Measurements from ENCODE around the gene NFIB.

Gene NFIB

GRCh38 chr9:14318361-14318760 is 4.4 kb upstream of the NFIB start:
- DNase-seq = no peak

GRCh38 chr9:14317667-14318320 is 3.9 kb upstream of the NFIB start:
- DNase-seq = no peak

DNA sequence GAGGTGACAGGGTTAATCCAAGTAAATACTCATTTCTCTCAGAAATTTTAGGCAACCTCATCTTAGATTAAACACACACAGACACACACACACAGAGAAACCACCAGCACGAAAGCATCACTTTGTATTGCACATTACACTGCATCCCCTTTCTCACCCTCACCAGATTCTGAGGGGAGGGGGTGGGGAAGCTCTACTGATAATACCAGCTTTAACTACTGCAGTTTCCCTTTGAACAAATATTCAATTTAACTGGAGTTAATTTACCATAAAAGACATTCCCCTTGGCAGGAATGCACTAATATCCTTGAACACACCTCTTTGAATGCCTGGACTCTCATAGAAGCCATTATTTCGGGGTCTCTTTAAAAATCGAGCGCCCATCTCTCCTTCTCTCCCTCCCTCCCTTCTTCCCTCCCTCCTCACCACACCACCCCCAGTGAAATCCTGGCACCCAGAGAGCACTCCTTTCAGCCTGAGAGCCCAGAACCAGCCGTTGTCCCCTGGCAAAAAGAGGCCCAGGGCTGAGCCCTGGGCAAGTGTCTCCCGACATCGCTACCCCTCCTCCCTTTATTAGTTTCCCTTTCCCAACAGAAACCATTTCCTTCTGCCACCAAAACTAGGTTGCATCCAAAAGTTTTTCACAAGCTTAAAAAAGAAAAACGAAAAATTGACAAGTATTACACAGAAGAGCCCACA is 2.8 kb upstream of the NFIB start:
- no peak for DNase-seq

DNA sequence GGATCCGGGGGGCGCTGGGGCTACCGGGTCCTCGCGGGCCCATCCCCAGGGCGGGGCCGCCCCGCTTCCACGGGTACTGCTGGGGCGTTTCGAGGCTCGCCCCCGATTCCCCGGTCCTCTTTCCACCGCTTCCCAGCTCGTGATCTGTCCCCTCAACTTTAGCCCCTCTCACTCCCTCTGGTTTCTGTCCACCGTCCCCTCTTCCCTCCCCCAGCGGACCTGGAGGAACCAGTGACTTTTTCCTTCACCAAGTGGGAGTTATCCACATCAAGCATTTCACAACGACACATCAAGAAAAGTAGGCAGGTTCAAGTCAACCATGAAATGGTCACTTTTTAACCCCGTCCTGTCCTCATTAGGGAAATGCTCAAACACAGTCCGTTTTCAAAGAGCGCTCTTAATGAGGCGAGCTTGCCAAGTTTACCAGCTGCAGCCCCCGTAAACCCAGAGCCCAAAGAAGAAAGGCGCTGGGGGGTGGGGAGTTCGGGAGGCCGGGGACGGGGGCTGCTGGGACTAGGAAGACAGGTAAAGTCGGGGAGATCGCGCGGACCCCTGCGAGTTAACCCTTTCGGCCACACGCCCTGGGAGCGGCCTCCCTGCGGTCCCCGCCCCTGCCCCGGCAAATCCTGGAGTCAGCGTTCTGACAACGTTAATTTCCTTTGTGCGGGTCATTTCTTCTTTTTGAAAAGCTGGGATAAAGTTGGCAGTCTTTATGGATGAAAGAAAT is 2.1 kb upstream of the NFIB start:
- DNase-seq = no peak

GRCh38 chr9:14314929-14315874 is 1.3 kb upstream of the NFIB start:
- DNase-seq = no peak

- DNase-seq = no peak
These were observed 535 bp upstream of the NFIB start for GRCh38 chr9:14314424-14314928.

- DNase-seq = no peak
These were observed 482 bp downstream of the NFIB start for GRCh38 chr9:14313378-14313940.

GRCh38 chr9:14312719-14313377 is 1.1 kb downstream of the NFIB start:
- no peak for DNase-seq

- DNase-seq = no peak
These were observed 1.8 kb downstream of the NFIB start for GRCh38 chr9:14311956-14312685.

DNA sequence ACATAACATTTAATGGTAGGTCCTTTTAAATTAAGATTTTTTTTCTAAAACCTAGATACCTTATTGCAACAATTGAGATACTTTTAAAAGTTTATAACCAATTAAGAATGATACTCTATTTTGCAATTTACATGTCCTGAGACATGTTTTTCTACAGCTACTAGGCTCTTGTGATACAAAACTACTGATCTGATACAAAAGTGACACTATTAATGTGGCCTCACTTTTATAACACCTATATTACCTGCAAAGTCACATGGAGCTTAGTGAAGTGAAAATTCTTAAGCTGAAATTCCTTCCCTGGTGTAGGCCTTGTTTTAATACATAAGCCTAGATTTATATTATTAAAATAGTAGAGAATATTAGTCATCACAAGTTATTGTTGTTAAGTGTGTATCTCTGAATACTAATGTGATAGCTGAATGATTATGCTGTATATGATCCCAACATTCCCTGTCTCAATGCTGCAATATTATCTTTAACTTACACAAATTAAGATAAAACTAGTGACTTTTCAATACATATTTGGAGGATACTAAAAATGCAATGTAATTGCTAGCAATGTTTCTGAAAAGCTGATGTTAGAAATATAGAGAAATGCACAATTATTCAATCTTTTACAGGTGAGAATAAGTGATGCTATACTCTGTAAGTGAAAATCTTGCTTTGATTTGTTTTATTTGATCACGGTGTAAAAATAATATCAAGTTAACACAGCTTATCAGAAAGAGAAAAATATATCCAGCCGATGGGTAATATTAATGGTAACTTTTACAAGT is 2.6 kb downstream of the NFIB start:
- DNase-seq = no peak

- no peak for DNase-seq
These were observed 3.6 kb downstream of the NFIB start for GRCh38 chr9:14310311-14310710.

- DNase-seq = no peak
These were observed 4.5 kb downstream of the NFIB start for GRCh38 chr9:14309403-14309802.

DNA sequence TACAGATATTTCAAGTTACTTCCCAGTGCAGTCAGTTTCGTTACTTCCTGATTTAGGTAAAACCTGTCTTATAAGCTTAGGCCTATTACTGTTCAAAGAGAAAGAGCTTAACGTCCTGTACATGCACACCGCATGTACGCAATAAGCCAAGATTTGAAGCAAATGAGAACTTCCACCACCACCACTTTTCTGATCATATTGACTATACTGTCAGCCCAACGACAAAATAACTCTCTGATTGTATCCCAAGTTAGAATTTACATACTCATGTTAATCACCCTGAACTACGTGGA is 5.1 kb downstream of the NFIB start:
- DNase-seq = no peak

DNA sequence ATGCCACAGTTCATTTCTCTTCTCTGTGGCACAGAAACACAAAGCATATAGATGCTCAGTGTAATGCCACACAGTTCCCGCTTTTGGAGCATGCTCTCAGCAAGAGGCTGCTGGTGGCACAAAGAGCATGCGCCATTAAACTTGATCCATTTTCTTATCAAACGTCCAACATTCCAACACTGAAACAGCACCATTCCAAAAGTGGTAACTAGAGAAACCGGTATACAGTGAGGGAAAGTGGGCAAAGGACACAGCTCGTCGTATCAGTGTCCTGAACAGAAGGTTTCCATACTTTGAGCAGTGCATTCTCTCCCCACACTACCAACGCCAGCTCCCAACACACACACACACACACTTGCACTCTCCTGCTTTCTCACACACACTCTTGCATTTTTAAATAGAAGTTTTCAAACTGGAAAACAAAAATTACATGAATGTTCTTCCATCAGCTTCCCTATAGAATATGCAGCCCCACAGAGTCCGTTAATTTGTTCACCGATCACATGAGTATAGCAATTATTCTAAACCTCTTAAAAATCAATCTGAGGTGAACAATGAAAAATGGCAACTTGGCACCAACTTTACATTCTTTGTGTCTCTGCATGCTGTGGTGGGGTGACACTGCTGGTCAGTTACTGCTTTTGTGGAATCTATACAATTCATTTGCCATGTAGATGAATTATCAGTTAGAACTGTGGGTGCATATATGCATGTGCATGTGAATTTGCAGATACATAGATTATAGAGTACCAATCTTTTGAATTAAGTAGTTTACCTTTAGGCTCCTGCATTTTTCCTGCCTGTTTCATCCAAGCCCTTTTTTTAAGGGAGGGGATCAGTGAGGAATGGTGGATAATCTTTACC is 5.7 kb downstream of the NFIB start:
- no peak for DNase-seq

GRCh38 chr9:14306672-14307660 is 7.0 kb downstream of the NFIB start:
- no peak for DNase-seq

DNA sequence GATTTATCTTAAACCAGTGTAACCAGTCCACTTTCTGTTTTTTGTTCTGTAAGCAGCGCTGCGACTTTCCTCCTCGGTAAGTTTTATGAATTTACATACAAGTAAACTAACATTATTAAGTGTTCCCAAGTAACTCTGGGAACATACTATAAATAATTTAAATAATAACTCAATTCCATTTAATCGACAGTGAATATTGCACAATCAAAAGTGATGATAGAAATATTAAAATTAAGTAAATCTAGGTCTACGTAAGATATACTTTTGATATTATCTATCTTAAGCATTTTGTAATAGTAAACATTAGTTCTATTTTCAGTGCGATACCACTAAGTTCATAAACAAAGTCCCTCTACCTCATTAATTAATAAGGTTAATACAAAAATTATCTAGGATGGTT is 7.8 kb downstream of the NFIB start:
- no peak for DNase-seq

GRCh38 chr9:14304259-14304658 is 9.7 kb downstream of the NFIB start:
- no peak for DNase-seq

DNA sequence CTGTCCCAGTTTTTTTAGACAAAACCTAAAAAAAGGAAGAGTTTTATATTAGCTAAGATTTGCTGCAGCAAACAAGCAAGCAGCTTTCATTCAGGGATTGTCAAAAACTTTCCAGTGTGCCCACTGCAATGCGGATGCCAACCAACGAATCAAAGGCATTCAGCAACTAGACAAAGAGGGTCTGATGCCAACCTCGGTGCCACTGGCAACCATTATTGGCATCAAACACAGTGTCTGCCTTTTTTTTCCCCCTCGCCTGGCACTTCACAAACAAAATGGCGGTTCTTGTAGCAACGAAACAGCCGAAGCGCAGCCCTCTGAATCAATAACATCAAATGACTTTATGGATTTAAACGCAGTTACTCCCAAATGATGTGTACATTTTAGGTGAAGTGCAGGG is 10.4 kb downstream of the NFIB start:
- DNase-seq = no peak
